GM21576 (cell line): Measurements from ENCODE around the gene PARM1.

Experiments used
- ATAC-seq: cut with Tn5 transposase; IDR thresholded peaks from one replicate; pipeline ENCODE4 v1.9.1; 2021; ENCODE audit warnings: mild to moderate bottlenecking, moderate library complexity; ENCODE audit not compliant: unreplicated experiment

Gene PARM1

DNA sequence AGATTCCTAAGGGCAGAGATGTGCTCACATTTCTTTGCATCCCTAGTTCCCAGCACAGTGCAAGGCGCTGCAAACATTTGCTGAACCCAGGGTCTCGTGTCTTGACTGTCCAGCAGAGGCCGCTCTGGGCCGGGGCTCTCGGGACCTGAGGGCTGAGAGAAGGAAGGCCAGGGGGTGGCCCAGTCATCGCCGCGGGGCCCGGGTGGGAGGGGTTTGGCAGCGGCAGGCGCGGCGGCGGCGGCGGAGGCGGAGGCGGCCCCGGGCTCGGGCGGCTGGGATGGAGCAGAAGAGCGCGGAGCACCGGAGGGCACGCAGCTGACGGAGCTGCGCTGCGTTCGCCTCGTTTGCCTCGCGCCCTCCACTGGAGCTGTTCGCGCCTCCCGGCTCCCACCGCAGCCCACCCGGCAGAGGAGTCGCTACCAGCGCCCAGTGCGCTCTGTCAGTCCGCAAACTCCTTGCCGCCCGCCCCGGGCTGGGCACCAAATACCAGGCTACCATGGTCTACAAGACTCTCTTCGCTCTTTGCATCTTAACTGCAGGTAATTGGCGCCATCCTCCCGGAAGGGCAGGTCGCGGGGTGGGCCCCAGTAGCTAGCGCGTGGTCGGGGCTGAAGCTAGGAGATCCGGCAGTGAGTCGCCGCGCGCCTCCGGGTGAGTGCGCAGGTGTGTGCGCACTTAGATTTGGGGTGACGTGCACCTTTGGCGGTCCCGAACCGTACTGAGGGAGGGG is at the start of gene PARM1:
PARM1 (plus strand) TSS at position 285 of the 730 bp plus-strand sequence; CDS start at position 497, 212 bp downstream.
- peak; percentile 75 for ATAC-seq

- ATAC-seq = no peak
Measured at GRCh38 chr4:74884266-74884665, 48.6 kb upstream of the PARM1 start.

- no peak for ATAC-seq
Measured at GRCh38 chr4:74886484-74886883, 46.4 kb upstream of the PARM1 start.

- ATAC-seq = no peak
Measured at GRCh38 chr4:74890341-74890740, 42.6 kb upstream of the PARM1 start.

DNA sequence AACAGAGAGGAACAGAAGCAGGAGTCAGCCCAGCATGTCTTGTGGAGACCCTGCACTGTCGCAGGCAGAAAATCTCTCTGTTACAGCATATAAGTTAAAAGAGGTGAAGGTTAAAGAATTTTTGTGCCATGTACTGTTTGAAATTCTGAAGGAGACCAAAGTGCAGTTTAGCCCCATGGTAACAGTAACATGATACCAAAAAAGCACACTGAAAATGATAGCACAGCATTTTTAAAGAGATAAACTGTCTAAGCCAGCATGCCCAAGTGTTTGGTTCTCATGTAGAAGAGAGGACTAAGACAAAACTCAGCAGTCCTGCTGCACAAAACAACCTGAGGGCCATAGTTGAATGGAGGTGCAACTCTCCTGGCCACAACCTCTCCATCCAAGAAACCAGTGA is 41.9 kb upstream of the PARM1 start:
- no peak for ATAC-seq

DNA sequence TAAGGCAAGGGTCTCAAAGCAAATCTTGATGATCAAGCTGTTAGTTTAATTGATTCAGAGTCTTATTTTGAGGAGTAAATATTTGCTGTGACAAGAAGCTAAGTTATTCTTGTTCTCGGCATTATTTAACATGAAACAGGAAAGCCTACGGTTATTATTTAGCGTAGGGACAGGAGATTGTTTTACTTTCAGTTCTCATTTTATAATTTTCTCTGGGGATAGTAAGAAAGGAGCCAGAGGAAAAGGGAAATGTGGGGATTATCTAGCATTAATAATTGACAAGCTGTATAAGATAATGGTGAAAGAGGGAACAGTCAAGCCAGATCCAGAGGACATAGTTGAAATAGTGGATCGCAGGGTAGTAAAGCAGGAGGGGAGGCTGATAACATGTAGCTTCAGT is 39.7 kb upstream of the PARM1 start:
- ATAC-seq = no peak

GRCh38 chr4:74896595-74896994 is 36.3 kb upstream of the PARM1 start:
- ATAC-seq = no peak

GRCh38 chr4:74897386-74897785 is 35.5 kb upstream of the PARM1 start:
- ATAC-seq = no peak

- no peak for ATAC-seq
Measured at GRCh38 chr4:74900862-74901261, 32.1 kb upstream of the PARM1 start.

DNA sequence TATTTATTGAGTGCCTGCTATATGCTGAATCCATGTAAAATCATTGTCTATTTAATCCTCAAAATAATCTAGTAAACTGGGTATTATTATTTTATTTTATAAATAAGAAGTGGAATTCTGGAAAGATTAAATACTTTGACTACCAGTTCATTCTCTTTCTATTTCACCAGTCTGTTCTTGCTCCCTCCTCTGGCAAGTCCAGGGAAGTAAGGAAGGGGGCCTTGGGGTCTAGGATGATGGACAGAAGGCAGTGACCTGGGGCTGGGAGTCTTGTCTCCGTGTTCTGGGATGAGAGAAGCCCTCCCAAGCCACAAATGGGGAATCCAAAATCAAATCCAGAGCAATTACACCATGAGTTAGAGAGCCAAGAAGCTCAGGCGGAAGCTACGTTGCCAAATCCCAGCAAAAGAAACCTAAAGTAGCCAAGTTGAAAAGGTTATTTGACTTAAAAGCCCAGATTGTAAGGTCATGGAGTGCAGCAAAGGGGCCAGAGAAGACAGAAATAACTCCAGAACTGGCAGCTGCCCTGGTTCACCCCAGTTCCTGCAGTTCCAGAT is 28.3 kb upstream of the PARM1 start:
- no peak for ATAC-seq

DNA sequence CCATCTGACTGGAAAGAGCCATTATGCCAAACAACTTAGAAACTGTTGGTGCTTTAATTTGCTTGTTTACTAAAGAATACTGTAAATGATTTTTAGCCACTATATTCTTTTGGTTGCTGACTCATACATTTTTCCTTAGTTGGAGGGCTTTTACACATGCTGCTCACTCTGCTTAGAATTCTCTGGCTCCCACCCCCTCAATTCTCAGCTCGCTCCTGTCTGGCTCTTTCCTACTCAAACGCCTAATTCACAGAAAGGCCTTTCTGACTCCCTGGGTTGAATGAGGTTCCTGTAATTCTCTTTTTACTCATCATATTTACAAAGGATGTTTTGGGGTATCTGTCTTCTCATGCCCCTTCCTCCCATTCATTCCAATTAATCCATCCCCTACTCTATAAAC is 26.1 kb upstream of the PARM1 start:
- no peak for ATAC-seq

DNA sequence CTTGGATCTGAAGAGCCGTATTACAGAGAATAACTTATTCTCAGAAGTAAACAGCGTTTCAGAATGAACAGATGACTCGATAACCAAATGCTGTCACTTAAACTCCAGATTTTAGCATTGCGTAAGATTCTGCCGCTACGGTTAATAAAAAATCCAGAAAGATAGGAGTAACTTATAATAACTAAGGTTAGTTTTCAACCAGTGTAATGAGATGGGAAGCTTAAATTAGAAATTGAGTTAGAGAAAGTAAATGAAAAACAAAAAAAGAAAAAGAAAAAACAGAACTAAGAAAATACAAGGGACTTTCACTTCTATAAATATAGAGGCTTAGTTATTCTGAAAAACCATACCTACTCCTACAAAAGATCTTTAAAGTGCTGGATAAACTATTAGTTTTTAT is 13.1 kb upstream of the PARM1 start:
- peak; percentile 64 for ATAC-seq

GRCh38 chr4:74920704-74921103 is 12.2 kb upstream of the PARM1 start:
- peak; percentile 44 for ATAC-seq

GRCh38 chr4:74921490-74921889 is 11.4 kb upstream of the PARM1 start:
- no peak for ATAC-seq

DNA sequence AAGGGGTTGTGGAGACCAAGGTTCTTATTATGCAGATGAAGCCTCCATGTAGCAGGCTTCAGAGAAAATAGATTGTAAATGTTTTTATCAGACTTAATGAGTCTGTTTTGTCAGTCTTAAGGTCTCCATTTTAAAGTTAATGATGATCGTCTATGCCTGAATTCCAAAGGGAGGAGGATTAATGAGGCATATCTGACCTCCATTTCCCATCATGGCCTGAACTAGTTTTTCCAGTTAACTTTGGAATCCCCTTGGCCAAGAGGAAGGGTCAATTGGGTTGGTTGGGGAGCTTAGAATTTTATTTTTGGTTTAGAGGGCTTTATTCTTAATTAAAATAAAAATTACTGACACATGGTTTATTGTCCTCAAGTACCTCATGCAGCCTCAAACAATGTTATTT is 6.9 kb upstream of the PARM1 start:
- ATAC-seq = no peak

GRCh38 chr4:74930162-74930561 is 2.8 kb upstream of the PARM1 start:
- peak; percentile 51 for ATAC-seq

DNA sequence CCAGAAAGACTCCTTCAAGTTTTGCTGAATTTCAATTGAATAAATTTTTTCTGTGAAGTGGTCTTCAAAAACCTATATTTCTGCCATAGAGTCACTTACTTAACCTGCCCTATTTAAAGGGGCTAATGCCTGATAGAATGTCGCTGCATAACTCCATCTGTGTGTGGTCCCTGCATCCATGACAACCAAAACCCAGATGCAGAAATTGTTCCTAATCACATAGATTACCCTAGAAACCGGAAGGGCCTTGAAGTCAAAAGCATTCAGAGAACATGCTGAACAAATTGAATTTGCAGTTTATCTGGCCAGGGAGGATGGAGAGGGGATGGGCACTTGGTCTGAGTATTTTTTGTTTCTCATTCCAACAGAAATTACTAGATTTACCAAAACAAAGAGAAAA is 1.5 kb upstream of the PARM1 start:
- no peak for ATAC-seq

DNA sequence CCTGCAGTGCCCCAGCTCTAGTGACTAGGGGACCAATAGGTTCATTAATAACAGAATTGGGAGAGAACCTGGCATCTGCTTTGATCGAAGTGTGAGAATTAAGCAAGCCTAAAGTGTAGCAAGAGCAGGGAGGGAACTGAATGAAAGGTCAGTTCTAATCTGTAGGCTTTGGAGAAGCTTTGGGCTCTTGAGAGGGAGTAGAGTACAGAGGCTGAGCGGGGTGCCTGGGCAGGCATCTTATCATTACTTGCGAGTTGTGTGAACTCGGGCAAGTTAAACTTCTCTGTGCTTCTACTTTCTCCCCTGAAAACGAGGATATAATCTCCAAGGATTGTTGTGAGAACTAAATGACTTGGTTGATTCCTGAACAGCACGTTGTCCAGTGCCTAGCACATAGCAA is 906 bp upstream of the PARM1 start:
- ATAC-seq = no peak

DNA sequence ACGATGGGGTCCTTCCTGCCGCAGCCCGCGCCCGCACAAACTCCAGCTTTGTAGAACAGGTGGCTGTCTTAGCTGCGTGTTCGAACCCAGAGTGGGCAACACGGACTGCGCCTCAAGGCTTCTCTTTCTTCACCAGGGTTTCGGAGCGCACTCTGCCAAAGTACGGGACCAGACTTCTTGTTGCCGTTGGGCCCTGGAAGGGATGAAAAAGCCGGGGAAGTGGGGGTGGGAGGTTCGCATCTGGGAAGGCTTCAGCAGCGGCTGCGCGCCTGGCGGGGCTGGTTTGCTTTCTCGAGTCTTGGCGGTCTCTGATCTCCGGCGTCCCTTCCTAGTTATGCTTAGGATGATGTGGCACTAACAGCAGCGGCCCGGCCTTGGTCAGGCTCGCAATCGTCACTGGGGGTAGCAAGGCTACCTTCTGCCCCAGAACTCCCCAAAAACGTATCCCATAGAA is 673 bp downstream of the PARM1 start:
- no peak for ATAC-seq

DNA sequence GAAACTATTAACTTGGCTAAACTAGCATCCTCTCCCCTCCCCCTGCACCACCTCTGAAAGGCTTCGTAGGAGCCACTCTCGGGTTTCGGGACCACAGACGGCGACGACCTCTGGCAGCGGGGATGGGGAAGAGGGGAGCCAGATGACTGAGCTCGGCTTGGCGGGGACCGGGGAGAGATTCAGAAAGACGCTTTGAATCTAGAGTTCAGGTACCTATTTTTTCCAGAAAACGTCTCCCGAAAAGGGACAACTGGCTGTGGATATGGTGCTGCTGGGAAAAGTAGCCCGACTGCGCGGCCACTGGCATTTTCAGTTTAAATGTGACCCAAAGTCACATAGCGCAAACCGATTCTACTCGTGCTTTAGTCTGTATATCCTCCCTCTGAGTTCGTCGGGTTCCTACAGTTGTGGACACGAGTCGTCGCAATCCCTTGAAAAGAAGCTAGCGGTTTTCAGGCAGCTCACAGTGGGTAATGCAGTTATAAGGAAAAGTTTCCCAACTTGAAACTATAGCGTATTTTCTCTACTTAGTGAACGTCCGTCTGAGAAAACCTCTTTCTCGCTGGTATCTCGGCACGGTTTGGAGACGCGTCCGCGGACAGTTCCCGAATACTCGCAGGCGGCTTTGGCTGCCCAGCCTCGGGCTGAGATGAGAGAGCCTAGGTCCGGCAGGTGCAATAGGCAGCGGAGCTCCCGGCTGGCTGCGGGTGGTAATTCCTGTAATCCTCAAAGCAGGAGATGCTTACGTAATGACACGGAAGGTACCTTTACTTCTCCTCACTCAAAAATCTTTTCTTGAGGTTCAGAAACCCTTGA is 1.3 kb downstream of the PARM1 start:
- ATAC-seq = no peak

GRCh38 chr4:74934888-74935287 is 2.0 kb downstream of the PARM1 start:
- no peak for ATAC-seq

DNA sequence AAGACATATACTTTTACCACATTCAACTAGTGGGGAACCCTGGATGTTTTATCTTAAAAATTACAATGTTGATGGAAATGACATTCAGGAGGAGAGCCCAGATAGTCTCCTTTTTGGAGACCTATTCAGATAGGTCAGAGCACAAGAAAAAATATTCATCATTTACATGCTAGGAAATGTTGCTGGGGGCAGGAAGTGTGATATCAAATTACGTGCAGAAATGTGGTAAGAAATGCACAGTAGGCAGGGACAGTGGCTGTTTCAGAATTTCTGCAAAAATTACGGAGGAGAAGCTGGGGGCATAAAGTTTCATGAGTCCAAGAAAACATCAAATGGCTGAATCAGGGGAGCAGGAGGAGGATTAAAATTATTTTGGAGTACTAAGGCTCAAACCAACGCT is 8.2 kb downstream of the PARM1 start:
- ATAC-seq = no peak
